ENCODE measurements around the gene GTF3C4. TPM values are rescaled to one million over a fixed set of nuclear protein-coding genes. Genes with fewer than 3 reads are reported as not detected.

GTF3C4 gene
- polyA plus RNA-seq, 1 donor from 2014 or later: 11.1 TPM

DNA sequence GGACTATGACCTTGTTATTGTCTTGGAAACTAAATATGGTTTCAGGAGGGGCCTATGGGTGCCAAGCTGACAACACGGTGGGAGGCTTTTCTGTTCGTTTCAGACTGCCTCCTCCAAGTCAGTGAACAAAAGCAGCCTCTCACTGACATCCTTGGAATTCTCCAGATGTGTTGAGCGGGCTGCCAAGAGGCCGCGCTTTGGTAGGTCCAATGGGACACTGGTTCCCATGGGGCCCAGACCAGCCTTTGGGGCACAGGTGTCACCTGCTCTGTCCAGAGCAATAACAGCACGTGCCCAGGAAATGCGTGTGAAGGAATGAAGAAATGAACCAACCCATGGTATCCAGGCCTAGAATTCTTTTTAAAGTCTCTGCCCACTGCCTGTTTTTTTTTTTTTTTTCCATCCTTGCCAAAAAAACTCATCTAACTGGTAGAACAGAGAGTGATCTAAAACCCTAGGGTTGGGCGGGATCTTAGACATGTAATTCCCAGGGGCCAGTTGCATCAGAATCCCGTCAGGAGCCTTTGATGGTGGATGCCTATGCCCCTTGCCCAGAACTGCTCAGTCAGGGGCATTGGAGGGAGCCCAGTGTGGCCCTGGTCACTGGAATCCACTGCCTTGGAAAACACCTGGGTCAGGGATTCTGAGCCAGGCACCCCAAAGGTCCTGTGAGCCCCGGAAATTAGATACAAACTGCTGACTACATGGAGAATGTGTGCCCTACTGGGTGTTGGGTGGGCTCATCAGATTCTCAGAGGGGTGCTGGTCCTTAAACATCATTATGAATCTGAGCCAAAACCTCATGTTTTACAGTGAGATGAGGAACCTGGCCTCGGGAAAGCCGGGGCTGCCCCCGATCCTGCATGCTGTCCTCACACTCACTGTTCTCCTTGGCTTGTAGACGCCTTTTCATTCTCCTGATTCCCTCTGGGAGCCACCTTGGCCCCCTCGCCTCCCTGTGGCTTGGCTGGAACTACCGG lies 60.1 kb downstream of the GTF3C4 start:
- no peak overlapping the region for H3K27ac ChIP-seq (ENCODE audit: low read length)
- H4K20me1 ChIP-seq (ENCODE audit: insufficient read depth): no peaks in the 10 kb centered on the region

DNA sequence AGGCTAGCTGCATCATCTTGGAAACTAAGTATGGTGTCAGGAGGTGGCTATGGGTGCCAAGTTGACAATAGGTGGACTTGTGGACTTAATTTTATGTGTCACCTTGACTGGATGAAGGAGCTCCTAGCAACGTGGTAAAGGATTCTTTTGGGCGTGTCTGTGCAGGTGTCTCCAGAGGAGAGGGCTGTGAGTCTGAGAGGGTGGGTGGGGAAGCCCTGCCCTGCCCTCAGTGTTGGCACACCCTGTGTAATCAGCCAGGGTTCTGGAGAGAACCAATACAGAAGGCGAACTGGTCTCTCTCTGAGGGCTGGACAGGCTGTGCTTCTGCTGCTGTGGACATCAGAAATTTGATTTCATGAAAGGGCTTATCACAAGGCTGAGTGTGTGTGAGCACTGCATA lies 61.0 kb downstream of the GTF3C4 start:
- Histone ChIP-seq H2AFZ (ENCODE audit: low read depth, low read length) (no peak overlapping the region), H3K9me3 (ENCODE audit: low read length) (no peaks in the 10 kb centered on the region), H3K27me3 (ENCODE audit: insufficient read depth, low read depth, low read length) (no peaks in the 10 kb centered on the region), H3K79me2 (replicated peaks; ENCODE audit: insufficient read depth, low read length) (no peaks in the 10 kb centered on the region), H3K36me3 (ENCODE audit: insufficient read depth, low read length) (no peaks in the 10 kb centered on the region), H3K4me2 (ENCODE audit: low read length) (no peak overlapping the region), H3K27ac (ENCODE audit: low read length) (no peak overlapping the region), H4K20me1 (ENCODE audit: insufficient read depth) (no peaks in the 10 kb centered on the region), H3K9ac (ENCODE audit: low read length) (no peak overlapping the region), H3K9me2 (ENCODE audit: insufficient read depth, low read length) (no peaks in the 10 kb centered on the region), H3K4me3 (ENCODE audit: low read length) (no peak overlapping the region), H3F3A (ENCODE audit: insufficient read depth, low read length, poor library complexity, severe bottlenecking) (no peaks in the 10 kb centered on the region)
- TF ChIP-seq RAD21 (conservative IDR thresholded peaks at IDR 0.05) (no peak), EP300 (conservative IDR thresholded peaks at IDR 0.05; ENCODE audit: poor library complexity, severe bottlenecking) (no peak), TAF1 (IDR thresholded peaks at IDR 0.05; ENCODE audit: low read depth) (no peak), POLR2AphosphoS5 (IDR thresholded peaks at IDR 0.05) (no peak), SMC3 (conservative IDR thresholded peaks at IDR 0.05; ENCODE audit: poor library complexity) (no peak), EZH2 (IDR thresholded peaks at IDR 0.05; ENCODE audit: borderline replicate concordance, insufficient read depth, low read length, poor library complexity, severe bottlenecking) (no peak), MXI1 (conservative IDR thresholded peaks at IDR 0.05; ENCODE audit: poor library complexity, severe bottlenecking) (no peak)
- TF ChIP-seq, protein P1, sequence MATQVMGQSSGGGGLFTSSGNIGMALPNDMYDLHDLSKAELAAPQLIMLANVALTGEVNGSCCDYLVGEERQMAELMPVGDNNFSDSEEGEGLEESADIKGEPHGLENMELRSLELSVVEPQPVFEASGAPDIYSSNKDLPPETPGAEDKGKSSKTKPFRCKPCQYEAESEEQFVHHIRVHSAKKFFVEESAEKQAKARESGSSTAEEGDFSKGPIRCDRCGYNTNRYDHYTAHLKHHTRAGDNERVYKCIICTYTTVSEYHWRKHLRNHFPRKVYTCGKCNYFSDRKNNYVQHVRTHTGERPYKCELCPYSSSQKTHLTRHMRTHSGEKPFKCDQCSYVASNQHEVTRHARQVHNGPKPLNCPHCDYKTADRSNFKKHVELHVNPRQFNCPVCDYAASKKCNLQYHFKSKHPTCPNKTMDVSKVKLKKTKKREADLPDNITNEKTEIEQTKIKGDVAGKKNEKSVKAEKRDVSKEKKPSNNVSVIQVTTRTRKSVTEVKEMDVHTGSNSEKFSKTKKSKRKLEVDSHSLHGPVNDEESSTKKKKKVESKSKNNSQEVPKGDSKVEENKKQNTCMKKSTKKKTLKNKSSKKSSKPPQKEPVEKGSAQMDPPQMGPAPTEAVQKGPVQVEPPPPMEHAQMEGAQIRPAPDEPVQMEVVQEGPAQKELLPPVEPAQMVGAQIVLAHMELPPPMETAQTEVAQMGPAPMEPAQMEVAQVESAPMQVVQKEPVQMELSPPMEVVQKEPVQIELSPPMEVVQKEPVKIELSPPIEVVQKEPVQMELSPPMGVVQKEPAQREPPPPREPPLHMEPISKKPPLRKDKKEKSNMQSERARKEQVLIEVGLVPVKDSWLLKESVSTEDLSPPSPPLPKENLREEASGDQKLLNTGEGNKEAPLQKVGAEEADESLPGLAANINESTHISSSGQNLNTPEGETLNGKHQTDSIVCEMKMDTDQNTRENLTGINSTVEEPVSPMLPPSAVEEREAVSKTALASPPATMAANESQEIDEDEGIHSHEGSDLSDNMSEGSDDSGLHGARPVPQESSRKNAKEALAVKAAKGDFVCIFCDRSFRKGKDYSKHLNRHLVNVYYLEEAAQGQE (IDR thresholded peaks at IDR 0.05; ENCODE audit: borderline replicate concordance): no peak
- TF ChIP-seq, protein P2, sequence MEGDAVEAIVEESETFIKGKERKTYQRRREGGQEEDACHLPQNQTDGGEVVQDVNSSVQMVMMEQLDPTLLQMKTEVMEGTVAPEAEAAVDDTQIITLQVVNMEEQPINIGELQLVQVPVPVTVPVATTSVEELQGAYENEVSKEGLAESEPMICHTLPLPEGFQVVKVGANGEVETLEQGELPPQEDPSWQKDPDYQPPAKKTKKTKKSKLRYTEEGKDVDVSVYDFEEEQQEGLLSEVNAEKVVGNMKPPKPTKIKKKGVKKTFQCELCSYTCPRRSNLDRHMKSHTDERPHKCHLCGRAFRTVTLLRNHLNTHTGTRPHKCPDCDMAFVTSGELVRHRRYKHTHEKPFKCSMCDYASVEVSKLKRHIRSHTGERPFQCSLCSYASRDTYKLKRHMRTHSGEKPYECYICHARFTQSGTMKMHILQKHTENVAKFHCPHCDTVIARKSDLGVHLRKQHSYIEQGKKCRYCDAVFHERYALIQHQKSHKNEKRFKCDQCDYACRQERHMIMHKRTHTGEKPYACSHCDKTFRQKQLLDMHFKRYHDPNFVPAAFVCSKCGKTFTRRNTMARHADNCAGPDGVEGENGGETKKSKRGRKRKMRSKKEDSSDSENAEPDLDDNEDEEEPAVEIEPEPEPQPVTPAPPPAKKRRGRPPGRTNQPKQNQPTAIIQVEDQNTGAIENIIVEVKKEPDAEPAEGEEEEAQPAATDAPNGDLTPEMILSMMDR (IDR thresholded peaks at IDR 0.05; ENCODE audit: poor library complexity, severe bottlenecking): no peak

More for the DNA sequence above, 60.1 kb downstream of the GTF3C4 start:
- no peak for TF ChIP-seq EZH2 (IDR thresholded peaks at IDR 0.05; ENCODE audit: borderline replicate concordance, insufficient read depth, low read length, poor library complexity, severe bottlenecking)
- Histone ChIP-seq H3K9me3 (ENCODE audit: low read length) (no peaks in the 10 kb centered on the region), H3K79me2 (replicated peaks; ENCODE audit: insufficient read depth, low read length) (no peaks in the 10 kb centered on the region), H3K9ac (ENCODE audit: low read length) (no peak overlapping the region), H3K4me2 (ENCODE audit: low read length) (no peak overlapping the region), H3K36me3 (ENCODE audit: insufficient read depth, low read length) (no peaks in the 10 kb centered on the region), H2AFZ (ENCODE audit: low read depth, low read length) (no peak overlapping the region), H3F3A (ENCODE audit: insufficient read depth, low read length, poor library complexity, severe bottlenecking) (no peaks in the 10 kb centered on the region), H3K4me3 (ENCODE audit: low read length) (no peak overlapping the region), H3K9me2 (ENCODE audit: insufficient read depth, low read length) (no peaks in the 10 kb centered on the region), H3K27me3 (ENCODE audit: insufficient read depth, low read depth, low read length) (no peaks in the 10 kb centered on the region)
